ENCODE results near the gene XPO1. TPM values are rescaled to one million over a fixed set of nuclear protein-coding genes. Genes with fewer than 3 reads are reported as not detected.
"Not testable (repeated sequence)": the region's sequence is repeated elsewhere in the genome, so short reads cannot be mapped to it uniquely, and the experiment has no call there.

XPO1 gene
- total RNA-seq, 2 donors from 2014 or later, result 65.3 to 160 TPM

- TF ChIP-seq POLR2AphosphoS5 (IDR thresholded peaks at IDR 0.05) (no peak), CTCF (IDR thresholded peaks at IDR 0.05) (no peak), POLR2A (IDR thresholded peaks at IDR 0.05) (no peak)
- WGBS, result 100% methylated on average over 2 of the region's 2 CpGs
- H3K27ac ChIP-seq, result no peak overlapping the region
- no peak overlapping the region for H3K4me3 ChIP-seq
- H3K4me1 ChIP-seq (replicated peaks), result no peaks in the 10 kb centered on the region
- H3K9me3 ChIP-seq, result no peaks in the 10 kb centered on the region
- intact Hi-C loops (cut with DNase I), result no loop called here
- H3K36me3 ChIP-seq, result no peaks in the 10 kb centered on the region
- no peak for DNase-seq (ENCODE audit: low spot score)
- no peaks in the 10 kb centered on the region for H3K27me3 ChIP-seq (replicated peaks; ENCODE audit: insufficient read depth)
These were observed 89.9 kb downstream of the XPO1 start for GRCh38 chr2:61448229-61448628.

DNA sequence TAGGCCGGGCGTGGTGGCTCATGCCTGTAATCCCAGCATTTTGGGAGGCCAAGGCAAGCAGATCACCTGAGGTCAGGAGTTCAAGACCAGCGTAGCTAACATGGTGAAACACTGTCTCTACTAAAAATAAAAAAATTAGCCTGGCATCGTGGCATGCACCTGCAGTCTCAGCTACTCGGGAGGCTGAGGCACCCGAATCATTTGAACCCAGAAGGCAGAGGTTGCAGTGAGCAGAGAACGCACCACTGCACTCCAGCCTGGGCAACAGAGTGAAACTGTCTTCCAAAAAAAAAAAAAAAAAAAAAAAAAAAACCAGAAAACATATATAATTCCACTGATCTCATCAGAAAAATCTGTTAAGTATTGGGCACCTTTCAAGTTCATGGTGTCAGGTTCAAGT is 91.2 kb downstream of the XPO1 start:
- H3K27me3 ChIP-seq (replicated peaks; ENCODE audit: insufficient read depth); DNase-seq (ENCODE audit: low spot score): not testable (repeated sequence)
- WGBS, result 90% methylated on average over 7 of the region's 7 CpGs

DNA sequence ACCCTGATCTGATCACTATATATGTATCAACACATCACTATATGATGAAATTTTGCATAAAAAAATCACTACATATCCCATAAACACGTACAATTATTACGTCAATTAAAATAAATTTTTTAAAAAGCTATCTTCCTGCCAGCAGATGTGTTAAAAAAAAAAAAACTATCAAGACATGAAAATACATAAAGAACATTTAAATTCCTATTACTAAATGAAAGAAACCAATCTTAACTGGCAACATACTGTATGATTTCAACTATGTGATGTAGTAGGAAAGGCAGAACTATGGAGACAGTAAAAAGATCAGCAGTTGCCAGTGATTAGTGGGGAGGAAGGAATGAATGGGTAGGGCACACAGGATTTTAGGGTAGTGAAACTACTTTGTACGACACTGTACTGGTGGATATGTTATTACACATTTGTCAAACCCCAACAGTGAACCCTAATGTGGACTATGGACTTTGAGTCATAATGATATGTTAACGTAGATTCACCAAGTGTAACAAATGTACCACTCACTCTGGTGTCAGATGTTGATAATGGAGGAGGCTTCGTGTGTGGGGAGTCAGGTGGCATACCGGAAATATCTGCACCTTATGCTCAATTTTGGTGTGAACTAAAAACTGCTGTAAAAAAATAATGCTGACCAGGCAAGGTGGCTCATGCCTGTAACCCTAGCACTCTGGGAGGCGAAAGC is 94.7 kb downstream of the XPO1 start:
- TF ChIP-seq POLR2A (IDR thresholded peaks at IDR 0.05) (no peak), CTCF (IDR thresholded peaks at IDR 0.05) (no peak), POLR2AphosphoS5 (IDR thresholded peaks at IDR 0.05) (no peak)

More for the DNA sequence above, 91.2 kb downstream of the XPO1 start:
- H3K27ac ChIP-seq; H3K9me3 ChIP-seq; intact Hi-C loops (cut with DNase I); H3K36me3 ChIP-seq; H3K4me1 ChIP-seq (replicated peaks); H3K4me3 ChIP-seq: not testable (repeated sequence)

GRCh38 chr2:61439241-61440002 is 98.7 kb downstream of the XPO1 start:
- DNase-seq (ENCODE audit: low spot score), result no peak
- intact Hi-C loops (cut with DNase I), result no loop called here
- no peak overlapping the region for H3K27ac ChIP-seq
- TF ChIP-seq CTCF (IDR thresholded peaks at IDR 0.05), result no peak
- TF ChIP-seq POLR2AphosphoS5 (IDR thresholded peaks at IDR 0.05), result no peak
- no peak for TF ChIP-seq POLR2A (IDR thresholded peaks at IDR 0.05)
- no peaks in the 10 kb centered on the region for H3K4me1 ChIP-seq (replicated peaks)
- no peaks in the 10 kb centered on the region for H3K27me3 ChIP-seq (replicated peaks; ENCODE audit: insufficient read depth)
- 81% methylated on average over 7 of the region's 7 CpGs for WGBS
- no peaks in the 10 kb centered on the region for H3K36me3 ChIP-seq
- H3K4me3 ChIP-seq, result no peak overlapping the region
- H3K9me3 ChIP-seq, result no peaks in the 10 kb centered on the region

More for the DNA sequence above, 94.7 kb downstream of the XPO1 start:
- Histone ChIP-seq H3K9me3 (no peaks in the 10 kb centered on the region), H3K27me3 (replicated peaks; ENCODE audit: insufficient read depth) (no peaks in the 10 kb centered on the region), H3K4me3 (no peak overlapping the region), H3K36me3 (no peaks in the 10 kb centered on the region), H3K4me1 (replicated peaks) (no peaks in the 10 kb centered on the region), H3K27ac (no peak overlapping the region)
- WGBS, result 97% methylated on average over 7 of the region's 7 CpGs
- no peak for DNase-seq (ENCODE audit: low spot score)
- intact Hi-C loops (cut with DNase I), result no loop called here

- Histone ChIP-seq H3K27me3 (replicated peaks; ENCODE audit: insufficient read depth) (no peaks in the 10 kb centered on the region), H3K36me3 (no peaks in the 10 kb centered on the region), H3K9me3 (no peaks in the 10 kb centered on the region), H3K27ac (no peak overlapping the region), H3K4me1 (replicated peaks) (no peaks in the 10 kb centered on the region), H3K4me3 (no peak overlapping the region)
- intact Hi-C loops (cut with DNase I), result no loop called here
- TF ChIP-seq POLR2A (IDR thresholded peaks at IDR 0.05) (no peak), POLR2AphosphoS5 (IDR thresholded peaks at IDR 0.05) (no peak), CTCF (IDR thresholded peaks at IDR 0.05) (no peak)
- no peak for DNase-seq (ENCODE audit: low spot score)
These were observed 99.5 kb downstream of the XPO1 start for GRCh38 chr2:61438670-61439069.

All from prostate gland (tissue), 2 donors.